ENCODE data around the gene TMEM151B. TPM values are rescaled to one million over a fixed set of nuclear protein-coding genes. Genes with fewer than 3 reads are reported as not detected.

The TMEM151B gene
- total and polyA plus RNA-seq, 2 donors, result 0.09 to 0.50 TPM

GRCh38 chr6:44260011-44260410 lies 10.2 kb upstream of the TMEM151B start:
- no peak for DNase-seq (ENCODE audit: low read depth in 6 of 9, low spot score in 9 of 9)
- H3K27me3 ChIP-seq (ENCODE audit: control insufficient read depth in 2 of 2, insufficient read depth in 1 of 2, low read length in 1 of 2), result no peaks in the 10 kb centered on the region
- peaks cover 25 to 49% of the 10 kb centered on the region in 2 donors for H3K4me1 ChIP-seq (ENCODE audit: control insufficient read depth in 2 of 2, insufficient read depth in 2 of 2, low read length in 2 of 2)
- H3K9me3 ChIP-seq (ENCODE audit: control insufficient read depth in 2 of 2, insufficient read depth in 1 of 2, low read length in 1 of 2), result peaks cover 0 to 2% of the 10 kb centered on the region in 2 donors
- no peak overlapping the region for H3K4me3 ChIP-seq (ENCODE audit: low read length in 2 of 2)
- WGBS, result 96% methylated on average over 8 of the region's 8 CpGs
- H3K27ac ChIP-seq (ENCODE audit: low read depth in 1 of 2, low read length in 1 of 2), result no peak overlapping the region
- peaks cover 17 to 38% of the 10 kb centered on the region in 2 donors for H3K36me3 ChIP-seq (ENCODE audit: control insufficient read depth in 2 of 2, insufficient read depth in 2 of 2, low read length in 1 of 2)

- Histone ChIP-seq H3K27ac (ENCODE audit: low read depth in 1 of 2, low read length in 1 of 2) (no peak overlapping the region), H3K27me3 (ENCODE audit: control insufficient read depth in 2 of 2, insufficient read depth in 1 of 2, low read length in 1 of 2) (no peaks in the 10 kb centered on the region), H3K36me3 (ENCODE audit: control insufficient read depth in 2 of 2, insufficient read depth in 2 of 2, low read length in 1 of 2) (peaks cover 13 to 33% of the 10 kb centered on the region in 2 donors), H3K4me3 (ENCODE audit: low read length in 2 of 2) (no peak overlapping the region), H3K4me1 (ENCODE audit: control insufficient read depth in 2 of 2, insufficient read depth in 2 of 2, low read length in 2 of 2) (peaks cover 25 to 46% of the 10 kb centered on the region in 2 donors), H3K9me3 (ENCODE audit: control insufficient read depth in 2 of 2, insufficient read depth in 1 of 2, low read length in 1 of 2) (peaks cover 0 to 3% of the 10 kb centered on the region in 2 donors)
- DNase-seq (ENCODE audit: low read depth in 6 of 9, low spot score in 9 of 9), result no peak
- 98% methylated on average over 6 of the region's 6 CpGs for WGBS
Observed at GRCh38 chr6:44260451-44261297, 9.6 kb upstream of the TMEM151B start.

GRCh38 chr6:44261581-44261980 lies 8.7 kb upstream of the TMEM151B start:
- Histone ChIP-seq H3K9me3 (ENCODE audit: control insufficient read depth in 2 of 2, insufficient read depth in 1 of 2, low read length in 1 of 2) (peaks cover 0 to 3% of the 10 kb centered on the region in 2 donors), H3K36me3 (ENCODE audit: control insufficient read depth in 2 of 2, insufficient read depth in 2 of 2, low read length in 1 of 2) (peaks cover 13 to 33% of the 10 kb centered on the region in 2 donors), H3K4me3 (ENCODE audit: low read length in 2 of 2) (no peak overlapping the region), H3K4me1 (ENCODE audit: control insufficient read depth in 2 of 2, insufficient read depth in 2 of 2, low read length in 2 of 2) (peaks cover 22 to 41% of the 10 kb centered on the region in 2 donors), H3K27ac (ENCODE audit: low read depth in 1 of 2, low read length in 1 of 2) (no peak overlapping the region), H3K27me3 (ENCODE audit: control insufficient read depth in 2 of 2, insufficient read depth in 1 of 2, low read length in 1 of 2) (peaks cover under 1% of the 10 kb centered on the region in 2 donors)
- 96% methylated on average over 8 of the region's 8 CpGs for WGBS
- no peak for DNase-seq (ENCODE audit: low read depth in 6 of 9, low spot score in 9 of 9)

GRCh38 chr6:44262467-44263353 lies 7.5 kb upstream of the TMEM151B start:
- WGBS, result 63% methylated on average over 7 of the region's 7 CpGs
- H3K27ac ChIP-seq (ENCODE audit: low read depth in 1 of 2, low read length in 1 of 2), result peak overlapping the region; percentile 54 to 78
- peaks cover 0 to 3% of the 10 kb centered on the region in 2 donors for H3K9me3 ChIP-seq (ENCODE audit: control insufficient read depth in 2 of 2, insufficient read depth in 1 of 2, low read length in 1 of 2)
- peaks cover 3 to 5% of the 10 kb centered on the region in 2 donors for H3K27me3 ChIP-seq (ENCODE audit: control insufficient read depth in 2 of 2, insufficient read depth in 1 of 2, low read length in 1 of 2)
- peaks cover 19 to 37% of the 10 kb centered on the region in 2 donors for H3K4me1 ChIP-seq (ENCODE audit: control insufficient read depth in 2 of 2, insufficient read depth in 2 of 2, low read length in 2 of 2)
- H3K36me3 ChIP-seq (ENCODE audit: control insufficient read depth in 2 of 2, insufficient read depth in 2 of 2, low read length in 1 of 2), result peaks cover 13 to 33% of the 10 kb centered on the region in 2 donors
- peak overlapping the region; percentile 1 to 94 for H3K4me3 ChIP-seq (ENCODE audit: low read length in 2 of 2)
- no peak for DNase-seq (ENCODE audit: low read depth in 6 of 9, low spot score in 9 of 9)

- H3K36me3 ChIP-seq (ENCODE audit: control insufficient read depth in 2 of 2, insufficient read depth in 2 of 2, low read length in 1 of 2), result peaks cover 13 to 29% of the 10 kb centered on the region in 2 donors
- H3K27ac ChIP-seq (ENCODE audit: low read depth in 1 of 2, low read length in 1 of 2), result peak overlapping the region; percentile 37 to 78
- peak overlapping the region; percentile 92 to 94 for H3K4me3 ChIP-seq (ENCODE audit: low read length in 2 of 2)
- WGBS, result 31% methylated on average over 9 of the region's 9 CpGs
- DNase-seq (ENCODE audit: low read depth in 6 of 9, low spot score in 9 of 9), result no peak
- H3K4me1 ChIP-seq (ENCODE audit: control insufficient read depth in 2 of 2, insufficient read depth in 2 of 2, low read length in 2 of 2), result peaks cover 18 to 40% of the 10 kb centered on the region in 2 donors
- peaks cover 7 to 11% of the 10 kb centered on the region in 2 donors for H3K27me3 ChIP-seq (ENCODE audit: control insufficient read depth in 2 of 2, insufficient read depth in 1 of 2, low read length in 1 of 2)
- H3K9me3 ChIP-seq (ENCODE audit: control insufficient read depth in 2 of 2, insufficient read depth in 1 of 2, low read length in 1 of 2), result peaks cover 0 to 3% of the 10 kb centered on the region in 2 donors
Observed at GRCh38 chr6:44263354-44264100, 6.7 kb upstream of the TMEM151B start.

GRCh38 chr6:44264154-44265006 lies 5.9 kb upstream of the TMEM151B start:
- H3K27ac ChIP-seq (ENCODE audit: low read depth in 1 of 2, low read length in 1 of 2), result peak overlapping the region in 1 of 2 donors; percentile 78
- peaks cover 0 to 3% of the 10 kb centered on the region in 2 donors for H3K9me3 ChIP-seq (ENCODE audit: control insufficient read depth in 2 of 2, insufficient read depth in 1 of 2, low read length in 1 of 2)
- peaks cover 16 to 19% of the 10 kb centered on the region in 2 donors for H3K27me3 ChIP-seq (ENCODE audit: control insufficient read depth in 2 of 2, insufficient read depth in 1 of 2, low read length in 1 of 2)
- H3K4me1 ChIP-seq (ENCODE audit: control insufficient read depth in 2 of 2, insufficient read depth in 2 of 2, low read length in 2 of 2), result peaks cover 18 to 41% of the 10 kb centered on the region in 2 donors
- H3K4me3 ChIP-seq (ENCODE audit: low read length in 2 of 2), result peak overlapping the region; percentile 92 to 94
- H3K36me3 ChIP-seq (ENCODE audit: control insufficient read depth in 2 of 2, insufficient read depth in 2 of 2, low read length in 1 of 2), result peaks cover 13 to 22% of the 10 kb centered on the region in 2 donors
- peak in 1 of 9 donors; percentile 43 for DNase-seq (ENCODE audit: low read depth in 6 of 9, low spot score in 9 of 9)
- 3% methylated on average over 13 of the region's 13 CpGs for WGBS

GRCh38 chr6:44265007-44265721 lies 5.1 kb upstream of the TMEM151B start, which contains the start of gene NFKBIE:
Gene NFKBIE, minus strand, starts transcription at chr6:44265551. Its CDS starts 205 bp downstream, at chr6:44265346.
- under 1% methylated on average over 72 of the region's 72 CpGs for WGBS
- H3K36me3 ChIP-seq (ENCODE audit: control insufficient read depth in 2 of 2, insufficient read depth in 2 of 2, low read length in 1 of 2), result peaks cover 7 to 14% of the 10 kb centered on the region in 2 donors
- peaks cover 24 to 27% of the 10 kb centered on the region in 2 donors for H3K27me3 ChIP-seq (ENCODE audit: control insufficient read depth in 2 of 2, insufficient read depth in 1 of 2, low read length in 1 of 2)
- DNase-seq (ENCODE audit: low read depth in 6 of 9, low spot score in 9 of 9), result peak in 7 of 9 donors; percentile 65 to 89 (median 81)
- peaks cover 18 to 41% of the 10 kb centered on the region in 2 donors for H3K4me1 ChIP-seq (ENCODE audit: control insufficient read depth in 2 of 2, insufficient read depth in 2 of 2, low read length in 2 of 2)
- H3K4me3 ChIP-seq (ENCODE audit: low read length in 2 of 2), result peak within 1 kb of the TSS; percentile 92 to 94
- H3K9me3 ChIP-seq (ENCODE audit: control insufficient read depth in 2 of 2, insufficient read depth in 1 of 2, low read length in 1 of 2), result peaks cover 0 to 3% of the 10 kb centered on the region in 2 donors
- H3K27ac ChIP-seq (ENCODE audit: low read depth in 1 of 2, low read length in 1 of 2), result peak within 1 kb of the TSS; percentile 78 to 82
